NB4 (cell line): ENCODE data around the gene RPAP2.

Source experiments
- MYC ChIP-seq: IDR thresholded peaks from 2 replicates; pipeline ENCODE4 v1.6.1; 2011; ENCODE audit warnings: low read depth, low read length
- POLR2A ChIP-seq: IDR thresholded peaks from 2 replicates; pipeline ENCODE4 v1.6.1; 2011; ENCODE audit warnings: mild to moderate bottlenecking; ENCODE audit not compliant: insufficient read length; ENCODE audit errors: extremely low read depth
- TF ChIP-seq, protein P1 (sequence below): IDR thresholded peaks from one replicate; pipeline ENCODE4 v1.5.1; 2012; ENCODE audit warnings: low read depth, low read length

DNA sequence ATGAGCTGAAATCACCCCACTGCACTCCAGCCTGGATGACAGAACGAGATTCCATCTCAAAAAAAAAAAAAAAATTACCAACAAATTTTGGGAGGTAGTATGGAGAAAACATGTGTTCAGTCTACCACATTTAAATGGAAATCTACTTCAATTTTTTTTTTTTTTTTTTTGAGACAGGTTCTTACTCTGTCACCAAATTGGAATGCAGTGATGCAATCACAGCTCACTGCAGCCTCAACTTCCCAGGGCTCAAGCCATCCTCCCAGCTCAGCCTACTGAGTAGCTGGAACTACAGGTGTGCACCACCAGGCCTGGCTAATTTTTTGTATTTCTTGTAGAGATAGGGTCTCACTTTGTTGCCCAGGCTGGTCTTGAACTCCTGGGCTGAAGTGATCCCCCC is 105.8 kb downstream of the RPAP2 start:
- TF ChIP-seq POLR2A, result no peak
- TF ChIP-seq, protein P1, sequence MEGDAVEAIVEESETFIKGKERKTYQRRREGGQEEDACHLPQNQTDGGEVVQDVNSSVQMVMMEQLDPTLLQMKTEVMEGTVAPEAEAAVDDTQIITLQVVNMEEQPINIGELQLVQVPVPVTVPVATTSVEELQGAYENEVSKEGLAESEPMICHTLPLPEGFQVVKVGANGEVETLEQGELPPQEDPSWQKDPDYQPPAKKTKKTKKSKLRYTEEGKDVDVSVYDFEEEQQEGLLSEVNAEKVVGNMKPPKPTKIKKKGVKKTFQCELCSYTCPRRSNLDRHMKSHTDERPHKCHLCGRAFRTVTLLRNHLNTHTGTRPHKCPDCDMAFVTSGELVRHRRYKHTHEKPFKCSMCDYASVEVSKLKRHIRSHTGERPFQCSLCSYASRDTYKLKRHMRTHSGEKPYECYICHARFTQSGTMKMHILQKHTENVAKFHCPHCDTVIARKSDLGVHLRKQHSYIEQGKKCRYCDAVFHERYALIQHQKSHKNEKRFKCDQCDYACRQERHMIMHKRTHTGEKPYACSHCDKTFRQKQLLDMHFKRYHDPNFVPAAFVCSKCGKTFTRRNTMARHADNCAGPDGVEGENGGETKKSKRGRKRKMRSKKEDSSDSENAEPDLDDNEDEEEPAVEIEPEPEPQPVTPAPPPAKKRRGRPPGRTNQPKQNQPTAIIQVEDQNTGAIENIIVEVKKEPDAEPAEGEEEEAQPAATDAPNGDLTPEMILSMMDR, result no peak
- TF ChIP-seq MYC, result no peak
